ENCODE results near the gene PRUNE2.
A peak's percentile ranks its signal among the peaks of the same experiment; 100 is the strongest.
"Not testable (repeated sequence)": the region's sequence is repeated elsewhere in the genome, so short reads cannot be mapped to it uniquely, and the experiment has no call there.

PRUNE2 gene

DNA sequence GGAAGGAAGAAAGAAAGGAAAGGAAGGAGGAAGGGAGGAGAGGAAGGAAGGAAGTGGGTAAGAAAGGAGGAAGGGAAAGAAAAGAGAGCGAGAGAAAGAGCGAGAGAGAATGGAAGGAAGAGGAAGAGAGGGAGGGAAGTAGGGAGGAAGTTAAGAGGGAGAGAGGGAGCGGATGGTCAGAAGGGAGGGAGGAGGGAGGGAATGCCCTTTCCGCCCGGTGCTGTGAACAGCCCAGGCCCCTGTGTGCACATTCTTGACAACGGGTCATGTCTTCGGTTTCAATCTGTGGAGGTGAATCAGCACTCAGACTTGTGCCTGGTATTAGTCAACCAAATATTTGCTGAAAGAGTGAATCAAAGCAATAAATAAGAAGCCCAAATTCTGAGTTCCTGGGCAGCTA, 39.2 kb downstream of the PRUNE2 start:
- no peak for DNase-seq

DNA sequence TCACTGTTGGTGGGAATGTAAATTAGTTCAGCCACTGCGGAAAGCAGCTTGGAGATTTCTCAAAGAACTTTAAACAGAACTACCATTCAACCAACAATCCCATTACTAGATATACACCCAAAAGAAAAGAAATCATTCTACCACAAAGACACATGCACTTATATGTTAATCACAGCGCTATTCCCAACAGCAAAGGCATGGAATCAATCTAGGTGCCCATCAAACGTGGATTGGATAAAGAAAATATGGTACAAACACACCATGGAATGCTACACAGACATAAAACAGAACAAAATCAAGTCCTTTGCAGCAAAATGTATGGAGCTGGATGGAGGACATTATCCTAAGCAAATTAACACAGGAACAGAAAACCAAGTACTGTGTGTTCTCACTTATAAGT, 42.1 kb downstream of the PRUNE2 start:
- no peak for DNase-seq

DNA sequence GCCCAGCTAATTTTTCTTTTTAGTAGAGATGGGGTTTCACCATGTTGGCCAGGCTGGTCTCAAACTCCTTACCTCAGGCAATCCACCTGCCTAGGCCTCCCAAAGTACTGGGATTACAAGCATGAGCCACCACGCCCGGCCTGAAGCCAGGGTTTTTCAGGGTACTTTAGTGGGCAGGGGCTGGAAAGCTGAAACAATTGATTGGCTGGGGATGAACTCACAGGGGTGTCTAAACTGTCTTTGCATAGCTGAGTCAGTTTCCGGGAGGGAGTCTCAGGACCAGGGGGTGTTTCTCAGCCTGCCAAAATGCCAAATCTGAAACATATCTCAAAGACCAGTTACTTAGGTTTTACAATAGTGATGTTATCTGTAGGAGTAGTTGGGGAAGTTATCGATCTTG, 46.1 kb downstream of the PRUNE2 start:
- no peak for DNase-seq

DNA sequence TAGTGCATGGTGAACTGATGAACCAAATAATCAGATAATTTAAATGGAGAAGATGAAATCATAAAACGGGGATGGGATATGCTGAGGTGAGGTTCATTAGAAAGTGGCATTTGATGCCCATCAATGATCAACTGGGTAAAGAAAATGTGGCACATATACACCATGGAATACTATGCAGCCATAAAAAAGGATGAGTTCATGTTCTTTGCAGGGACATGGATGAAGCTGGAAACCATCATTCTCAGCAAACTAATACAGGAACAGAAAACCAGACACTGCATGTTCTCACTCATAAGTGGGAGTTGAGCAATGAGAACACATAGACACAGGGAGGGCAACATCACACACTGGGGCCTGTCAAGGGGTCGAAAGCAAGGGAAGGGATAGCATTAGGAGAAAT, 47.7 kb downstream of the PRUNE2 start:
- DNase-seq: not testable (repeated sequence)

DNA sequence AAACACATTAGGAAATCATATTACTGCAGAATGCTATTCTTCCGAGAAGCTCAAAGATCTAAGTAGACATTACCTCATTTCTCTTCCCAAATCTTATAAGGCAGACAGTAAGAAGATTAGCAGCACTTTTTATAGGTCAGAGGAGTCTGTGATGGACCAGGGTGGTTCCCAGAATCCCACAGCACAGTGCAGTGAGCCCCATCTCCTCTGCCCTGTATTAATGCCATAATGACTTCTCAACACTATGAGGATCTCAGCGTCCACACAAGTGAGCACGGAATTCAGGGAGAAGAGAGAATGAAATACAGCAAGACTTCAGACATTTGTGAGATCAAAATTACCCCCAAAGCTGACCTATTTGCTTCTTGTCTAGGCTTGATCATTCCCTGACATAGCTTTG, 49.9 kb downstream of the PRUNE2 start:
- no peak for DNase-seq

DNA sequence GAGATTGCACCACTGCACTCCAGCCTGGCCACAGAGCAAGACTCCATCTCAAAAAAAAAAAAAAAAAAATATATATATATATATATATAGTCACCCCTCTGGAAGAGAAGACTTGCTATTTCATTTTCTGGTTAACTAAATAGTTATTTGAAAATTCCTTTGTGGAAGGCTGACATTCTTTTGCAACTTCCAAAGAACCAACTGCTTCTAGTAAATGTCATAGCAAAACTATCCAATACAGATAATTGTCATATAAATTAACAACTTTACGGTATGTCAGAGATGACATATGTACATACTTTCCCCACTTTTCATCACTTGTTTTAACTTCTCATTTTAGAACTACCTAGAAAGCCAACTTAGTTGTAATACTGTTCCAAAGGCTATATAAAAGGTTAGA, 50.9 kb downstream of the PRUNE2 start:
- DNase-seq: no peak

DNA sequence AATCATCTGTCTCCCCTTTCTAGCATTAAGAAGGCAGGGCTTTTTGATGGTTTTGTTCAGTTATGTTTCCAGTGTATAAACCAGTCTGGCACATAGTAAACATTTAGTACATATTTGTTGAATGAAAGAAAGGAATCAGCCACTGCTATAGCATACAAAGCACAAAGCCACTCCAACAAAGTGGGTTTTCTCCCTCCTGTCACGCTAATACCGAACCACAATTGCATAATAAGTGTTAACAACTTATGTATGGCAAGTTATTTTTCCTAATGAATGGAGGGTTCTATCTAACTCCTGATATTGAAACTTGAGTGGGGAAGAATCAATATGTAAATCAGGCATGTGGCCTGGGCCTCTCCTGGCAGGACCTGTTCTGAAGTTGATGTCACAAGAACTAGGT, 53.9 kb downstream of the PRUNE2 start:
- DNase-seq: no peak

DNA sequence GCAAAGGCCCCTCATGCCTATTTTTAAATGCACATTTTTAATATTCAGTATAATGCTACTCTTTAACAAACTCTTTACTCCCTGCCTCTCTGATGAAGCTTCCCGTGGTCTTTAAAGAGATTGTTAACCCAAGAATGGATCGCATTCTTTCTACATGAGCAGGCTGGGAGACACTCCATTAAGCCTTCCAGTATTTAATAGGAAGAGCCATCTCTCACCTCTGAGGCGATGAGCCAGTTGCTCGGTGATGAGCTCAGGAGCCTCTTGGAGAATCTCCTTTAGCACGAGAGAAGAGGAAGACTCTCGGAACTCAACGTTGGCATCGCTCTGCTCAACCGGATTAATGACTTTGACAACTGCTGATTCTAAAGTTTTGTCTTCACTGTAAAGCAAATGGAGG, 59.6 kb downstream of the PRUNE2 start:
- DNase-seq: no peak

DNA sequence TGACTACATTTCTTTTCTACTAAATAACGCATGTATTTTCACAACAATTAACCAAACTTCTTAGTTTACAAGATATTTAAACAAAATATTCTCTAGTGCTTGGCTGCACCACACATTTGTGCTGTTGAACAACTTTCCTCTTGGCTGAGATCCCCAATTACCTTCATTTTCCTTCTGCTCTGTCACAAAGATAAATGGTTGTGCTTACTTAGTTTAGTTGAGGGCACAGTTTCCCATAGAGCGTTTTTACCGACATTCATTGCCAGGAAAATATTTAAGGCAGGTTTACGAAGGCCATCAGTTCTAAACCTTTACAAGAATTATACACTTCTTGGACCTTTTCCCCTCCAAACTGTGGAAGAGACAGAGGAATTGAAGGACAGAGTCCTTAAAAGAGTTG, 60.7 kb downstream of the PRUNE2 start:
- no peak for DNase-seq

DNA sequence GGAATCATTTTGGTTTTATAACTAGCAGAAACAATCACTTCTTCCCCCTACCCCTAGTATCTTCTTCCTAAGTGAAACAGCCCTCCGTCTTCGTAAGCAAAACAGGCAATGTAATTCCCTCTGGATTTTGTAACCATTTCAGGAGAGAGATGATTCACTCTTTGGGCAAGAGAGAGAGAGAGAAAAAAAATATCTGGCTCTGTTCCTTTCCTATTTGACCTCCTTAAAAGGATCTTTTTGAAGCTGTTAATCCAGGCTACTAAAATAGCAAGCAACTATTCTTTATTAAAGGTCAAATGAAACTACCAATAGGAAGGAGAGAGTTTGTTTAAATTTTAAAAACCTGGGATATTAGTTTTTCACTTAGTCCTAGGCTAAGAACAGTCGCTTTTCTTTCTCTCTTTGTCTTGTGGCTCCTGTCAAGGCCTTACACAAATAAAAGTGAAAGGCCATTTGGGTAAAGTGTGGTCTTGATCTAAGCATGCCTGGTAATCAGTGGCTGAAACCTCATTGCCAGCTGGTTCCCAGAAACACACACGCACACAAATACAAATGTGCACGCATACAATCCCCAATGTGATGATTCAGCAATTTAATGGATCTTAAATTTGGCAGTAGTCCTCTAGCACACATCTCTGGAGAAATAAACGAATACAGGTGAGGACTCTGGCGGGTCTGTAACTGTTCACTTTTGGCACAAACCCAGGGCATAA, 70.2 kb downstream of the PRUNE2 start:
- no peak for DNase-seq

DNA sequence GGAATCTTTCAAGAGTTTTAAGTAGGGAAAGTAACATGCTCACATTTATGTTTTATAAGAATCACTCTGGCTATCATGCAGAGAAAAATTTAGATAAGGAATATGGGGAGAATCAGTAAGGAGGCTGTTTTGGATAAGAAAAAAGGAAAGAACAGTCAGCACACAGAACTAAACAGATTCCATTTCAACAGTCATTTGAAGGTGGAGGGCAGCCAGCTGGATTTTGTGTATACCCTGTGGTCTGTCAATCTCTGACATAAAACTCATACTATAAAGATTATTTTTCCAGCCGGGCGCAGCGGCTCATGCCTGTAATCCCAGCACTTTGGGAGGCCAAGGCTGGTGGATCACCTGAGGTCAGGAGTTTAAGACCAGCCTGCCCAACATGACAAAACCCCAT, 77.5 kb downstream of the PRUNE2 start:
- no peak for DNase-seq

DNA sequence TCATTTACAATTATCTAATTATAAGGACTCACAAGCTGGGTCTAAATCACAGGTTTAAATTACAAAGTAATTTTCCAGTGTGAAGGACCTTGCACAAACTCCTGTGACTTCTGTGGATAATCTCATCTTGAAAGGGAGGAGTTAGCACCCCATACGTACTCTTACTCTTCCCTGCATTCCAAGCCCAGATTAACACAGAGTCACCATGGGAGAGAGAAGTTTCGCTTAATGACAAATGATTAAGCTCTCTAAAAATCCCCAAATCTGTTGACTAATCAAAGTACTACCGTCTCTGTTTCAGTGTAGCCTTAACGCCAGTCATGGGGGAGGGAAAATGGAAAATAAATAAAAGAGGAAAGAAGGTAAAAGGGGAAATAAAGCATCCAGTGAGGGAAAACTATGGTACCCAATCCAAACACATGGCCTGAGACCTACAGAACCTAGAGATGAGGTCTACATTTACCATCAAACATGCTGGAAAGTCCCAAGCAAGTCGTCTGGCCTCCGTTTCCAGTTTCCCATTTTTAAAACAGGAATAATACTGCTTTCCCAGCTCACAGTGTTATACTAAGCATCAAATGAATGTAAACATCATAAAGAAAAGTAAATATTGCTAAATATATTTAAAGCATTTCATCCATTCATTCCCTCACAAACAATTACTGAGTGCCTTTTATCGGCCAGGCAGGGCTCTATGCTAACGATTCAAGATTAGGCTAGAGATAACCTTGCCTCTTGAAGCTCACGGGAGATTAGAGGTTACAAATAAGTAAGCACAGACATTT, 78.4 kb downstream of the PRUNE2 start:
- no peak for DNase-seq

DNA sequence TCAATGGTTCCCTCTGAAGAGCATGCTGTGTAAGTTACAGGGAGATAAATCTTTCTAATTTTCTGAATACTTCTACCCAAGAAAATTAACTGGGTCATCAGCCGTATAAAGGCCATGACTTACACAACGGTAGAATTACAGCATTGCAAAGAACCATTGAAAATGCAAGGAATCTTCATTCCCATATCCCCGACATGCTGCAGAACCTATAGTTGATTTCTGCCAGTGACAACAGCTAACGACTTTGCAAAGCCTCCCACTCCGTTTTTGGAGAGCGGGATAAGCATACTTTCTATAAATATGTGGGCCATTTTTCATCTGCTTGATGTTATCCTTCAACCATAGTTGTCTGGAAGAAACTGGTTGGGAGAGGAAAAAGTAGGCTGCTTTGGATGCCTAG, 85.5 kb downstream of the PRUNE2 start:
- DNase-seq: no peak

DNA sequence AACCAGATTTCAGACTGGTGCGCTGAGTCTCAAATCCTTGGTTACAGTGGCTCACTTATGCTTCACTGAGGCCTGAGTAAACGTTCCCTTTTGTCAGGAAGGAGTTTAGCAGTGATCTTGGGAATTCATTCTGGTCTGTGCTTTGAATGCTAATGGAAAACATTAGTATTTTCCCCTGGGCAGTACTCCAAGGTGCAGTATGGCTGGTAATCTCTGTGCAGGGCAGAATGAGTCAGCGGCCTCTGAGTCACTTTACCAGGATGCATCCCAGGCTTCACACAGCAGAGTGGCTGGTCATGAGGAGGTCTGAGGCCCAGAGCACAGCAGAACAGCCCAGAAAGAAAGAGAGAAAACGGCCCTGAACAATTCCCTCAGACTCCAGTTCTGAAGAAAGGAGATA, 87.6 kb downstream of the PRUNE2 start:
- no peak for DNase-seq

DNA sequence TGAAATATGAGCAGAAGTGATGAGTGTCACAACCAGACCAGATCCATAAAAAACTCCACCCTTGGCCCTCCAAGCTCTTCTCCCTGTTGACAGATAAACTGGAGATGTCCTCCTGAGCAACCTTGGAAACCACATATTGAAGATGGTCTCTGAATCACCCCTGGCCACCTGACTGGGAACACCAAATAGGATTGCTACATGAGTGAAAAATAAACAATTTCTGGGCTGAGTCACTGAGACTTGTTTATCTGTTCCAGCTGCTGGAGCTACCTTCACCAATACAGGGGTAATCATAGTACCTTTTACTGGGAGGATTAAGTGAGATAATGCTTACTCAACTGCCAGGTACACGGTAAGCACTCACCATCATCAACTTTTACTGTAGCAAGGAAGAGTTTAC, 88.4 kb downstream of the PRUNE2 start:
- no peak for DNase-seq

DNA sequence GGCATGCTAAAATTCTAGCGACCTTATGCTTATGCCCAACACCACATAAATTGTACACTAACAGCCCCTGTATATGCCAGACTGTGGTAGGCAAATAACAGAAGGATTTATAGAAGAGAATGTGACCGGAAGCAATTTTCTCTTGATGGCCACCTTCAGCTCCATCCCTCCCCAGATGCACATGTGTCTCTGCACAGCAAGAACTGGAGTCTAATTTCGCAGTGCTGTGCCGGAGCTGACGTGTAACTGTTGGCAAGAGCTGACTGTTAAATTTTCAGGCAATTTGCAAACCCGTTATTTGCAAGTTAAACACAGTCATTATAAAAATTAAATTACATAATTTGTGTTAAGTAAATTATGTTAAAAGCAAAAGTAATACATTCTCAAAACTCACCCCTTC, 93.3 kb downstream of the PRUNE2 start:
- DNase-seq: no peak

DNA sequence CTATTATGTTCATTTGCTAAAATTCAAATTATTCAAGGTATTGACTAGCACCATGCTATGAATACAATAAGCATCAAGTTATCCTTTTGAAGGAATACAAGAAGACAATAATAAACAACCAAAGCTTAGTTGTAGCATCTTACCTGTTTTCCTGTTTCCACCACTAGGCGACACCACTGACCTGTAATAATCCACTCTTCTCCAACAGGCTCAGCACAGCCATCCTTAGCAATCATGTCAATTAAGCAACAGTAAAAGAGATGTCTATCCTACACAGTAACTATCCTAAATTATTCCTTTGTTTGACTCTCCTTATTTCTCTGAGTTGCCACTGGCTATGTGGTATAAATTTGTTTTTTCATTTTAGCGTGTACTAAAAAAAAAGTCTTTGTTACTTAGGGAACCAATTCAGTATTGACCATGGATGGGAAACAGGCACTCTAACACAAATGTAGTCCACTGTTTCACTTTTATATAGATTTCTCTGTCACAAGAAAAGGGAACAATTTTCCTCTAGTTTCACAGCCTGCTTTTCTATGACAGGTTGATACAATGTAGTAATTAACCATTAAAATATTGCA, 95.4 kb downstream of the PRUNE2 start:
- DNase-seq: peak in 1 of 2 donors; percentile 5

DNA sequence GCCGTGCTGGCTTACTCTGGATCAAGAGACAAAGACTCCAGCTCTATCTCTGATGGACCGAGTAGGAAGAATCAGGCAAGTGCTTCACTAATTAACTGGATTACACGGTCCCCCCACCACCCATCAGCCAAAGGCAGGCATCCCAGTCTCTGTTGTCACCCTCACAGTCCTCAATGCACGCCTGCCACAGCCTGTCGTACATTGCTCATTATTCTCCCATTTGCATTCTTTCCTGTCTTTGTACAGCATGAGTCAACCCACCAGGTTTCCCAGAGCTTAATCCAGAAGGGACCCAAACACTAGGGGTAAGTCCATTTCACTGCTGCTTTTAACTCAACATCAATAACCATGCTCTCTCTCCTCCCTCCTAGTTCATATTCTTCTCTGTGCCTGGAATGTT, 97.3 kb downstream of the PRUNE2 start:
- DNase-seq: no peak

DNA sequence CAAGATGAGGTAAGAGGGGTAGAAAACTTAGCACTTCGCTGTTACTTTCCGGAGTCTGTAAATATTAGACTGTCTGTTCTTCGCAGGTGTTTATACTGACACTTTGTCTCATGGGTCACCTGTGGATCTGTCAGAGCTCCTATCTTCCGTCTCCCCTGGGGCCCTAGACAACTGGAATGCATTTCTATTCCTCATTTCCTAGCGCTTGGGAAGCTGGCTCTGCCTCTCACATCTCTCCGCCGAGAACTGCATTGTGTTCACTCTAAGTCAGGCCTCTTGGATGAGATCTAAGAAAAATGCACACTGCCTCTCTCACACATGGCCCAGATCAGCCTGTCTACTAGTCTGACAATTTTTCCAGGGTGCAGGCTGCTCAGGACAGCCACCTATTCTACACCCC, 102.2 kb downstream of the PRUNE2 start:
- no peak for DNase-seq

DNA sequence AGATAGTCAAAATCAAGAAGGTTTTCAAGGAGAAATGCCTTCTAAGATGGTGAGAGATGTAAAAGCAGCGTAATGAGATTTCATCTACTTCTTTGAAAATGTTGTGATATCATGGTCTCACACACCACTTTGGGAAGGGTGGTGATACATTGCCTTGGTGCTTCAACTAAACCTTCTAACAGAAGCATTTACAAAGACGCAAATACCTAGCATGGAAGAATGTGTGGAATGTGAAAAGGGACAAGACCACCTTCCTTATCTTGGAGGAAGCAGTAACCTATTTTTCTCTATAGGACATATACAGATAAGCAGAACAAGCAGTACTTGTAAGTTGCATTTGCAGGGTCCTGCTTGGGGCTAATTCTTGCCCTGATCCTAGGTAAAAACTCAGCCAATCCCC, 102.8 kb downstream of the PRUNE2 start:
- DNase-seq: no peak

DNA sequence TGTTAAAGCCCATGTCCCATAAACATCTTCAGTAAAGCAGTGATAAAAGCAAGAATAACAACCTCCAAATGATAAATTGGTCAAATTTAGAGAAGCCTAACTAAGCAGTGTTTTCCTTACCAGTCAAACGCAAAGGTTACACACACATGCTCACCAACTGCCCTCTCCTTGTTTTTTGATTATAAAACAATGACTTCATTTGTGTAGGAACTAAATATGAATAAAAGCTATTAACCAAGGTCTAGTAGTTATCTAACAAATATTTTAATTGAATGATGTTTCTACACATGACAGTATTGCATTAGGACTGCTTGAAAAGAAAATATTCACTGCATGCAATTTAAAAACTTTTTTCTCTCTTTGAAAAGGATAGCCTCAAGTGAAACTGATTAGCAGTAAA, 105.0 kb downstream of the PRUNE2 start:
- no peak for DNase-seq

DNA sequence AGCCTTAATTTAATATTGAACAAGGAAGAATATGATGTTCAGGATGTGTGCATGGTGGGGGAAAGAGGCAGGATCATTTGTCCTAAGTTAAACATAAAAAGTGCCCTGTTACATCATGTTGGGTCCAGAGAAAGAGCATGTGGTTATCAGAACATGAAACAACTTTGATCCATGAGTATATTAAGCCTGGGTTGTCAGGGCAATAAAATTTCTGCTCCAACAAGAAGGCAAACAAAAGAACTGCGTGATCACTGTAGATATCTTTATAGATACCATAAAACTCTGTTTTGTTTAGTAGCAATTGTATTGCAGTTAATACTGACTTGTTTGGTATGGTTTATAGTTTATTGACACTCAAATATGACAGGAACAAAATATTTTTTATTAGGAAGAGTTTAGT, 106.4 kb downstream of the PRUNE2 start:
- DNase-seq: no peak

DNA sequence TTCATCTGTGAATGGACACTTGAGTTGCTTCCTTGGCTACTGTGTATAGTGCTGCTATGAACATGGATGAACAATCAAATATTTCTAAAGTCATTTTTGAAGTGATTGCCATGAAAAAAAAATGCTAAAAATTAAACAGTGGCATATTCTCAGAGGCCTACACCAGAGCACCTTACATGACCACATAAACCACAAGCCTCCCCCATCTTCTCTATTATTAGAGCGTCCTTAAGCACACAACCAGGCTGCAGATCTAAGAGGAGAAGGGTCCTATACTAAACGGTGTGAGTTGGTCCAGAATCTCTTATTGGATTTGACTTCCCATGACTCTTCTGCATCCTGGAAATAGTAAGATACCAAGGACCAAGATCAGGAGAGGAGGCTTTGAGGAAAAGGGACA, 107.4 kb downstream of the PRUNE2 start:
- no peak for DNase-seq

DNA sequence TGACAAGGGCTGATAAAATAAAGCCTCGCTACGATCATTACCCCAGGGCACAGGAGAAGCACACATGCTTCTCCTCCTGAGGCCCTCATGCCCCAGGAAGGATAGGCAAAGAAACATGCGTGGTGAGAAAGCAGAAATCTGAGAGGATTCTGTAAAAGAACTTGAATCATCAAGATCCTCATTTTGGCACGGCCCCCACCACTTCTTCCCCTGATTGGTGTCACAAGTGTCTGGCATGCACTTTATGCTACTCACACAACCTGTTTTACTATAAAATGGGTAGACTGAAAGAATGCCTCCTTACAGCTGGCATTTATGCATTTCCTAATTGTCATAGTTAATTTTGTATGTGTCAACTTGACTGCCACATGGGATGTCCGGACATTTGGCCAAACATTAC, 109.6 kb downstream of the PRUNE2 start:
- no peak for DNase-seq

Data from bone marrow (tissue), 2 donors.